ENCODE data around the gene TMEM115. TPM values are rescaled to one million over a fixed set of nuclear protein-coding genes. Genes with fewer than 3 reads are reported as not detected.

TMEM115 gene
- total and polyA plus RNA-seq, 9 of the 15 experiments (the other 6 are each of a cell fraction or from before 2014, with no cell fraction given), result 1.6 to 26.9 (median 14.1) TPM

- TF ChIP-seq RREB1 (CRISPR knock-in tag; IDR thresholded peaks at IDR 0.05), result no peak
- TF ChIP-seq, protein P1, sequence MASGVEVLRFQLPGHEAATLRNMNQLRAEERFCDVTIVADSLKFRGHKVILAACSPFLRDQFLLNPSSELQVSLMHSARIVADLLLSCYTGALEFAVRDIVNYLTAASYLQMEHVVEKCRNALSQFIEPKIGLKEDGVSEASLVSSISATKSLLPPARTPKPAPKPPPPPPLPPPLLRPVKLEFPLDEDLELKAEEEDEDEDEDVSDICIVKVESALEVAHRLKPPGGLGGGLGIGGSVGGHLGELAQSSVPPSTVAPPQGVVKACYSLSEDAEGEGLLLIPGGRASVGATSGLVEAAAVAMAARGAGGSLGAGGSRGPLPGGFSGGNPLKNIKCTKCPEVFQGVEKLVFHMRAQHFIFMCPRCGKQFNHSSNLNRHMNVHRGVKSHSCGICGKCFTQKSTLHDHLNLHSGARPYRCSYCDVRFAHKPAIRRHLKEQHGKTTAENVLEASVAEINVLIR (CRISPR knock-in tag; IDR thresholded peaks at IDR 0.05), result peak; percentile 53
- no peak for TF ChIP-seq ZNF764 (CRISPR knock-in tag; IDR thresholded peaks at IDR 0.05; ENCODE audit: low read depth)
- TF ChIP-seq TFAP4 (CRISPR knock-in tag; IDR thresholded peaks at IDR 0.05; ENCODE audit: borderline replicate concordance), result peak; percentile 84
- TF ChIP-seq CC2D1A (IDR thresholded peaks at IDR 0.05), result no peak
- TF ChIP-seq YY1 (IDR thresholded peaks at IDR 0.05; ENCODE audit: borderline replicate concordance in 1 of 3, control insufficient read depth in 1 of 3, extremely low read depth in 1 of 3, insufficient read depth in 3 of 3, insufficient read length in 1 of 3, insufficient replicate concordance in 2 of 3, low read depth in 1 of 3, low read length in 2 of 3), result peak in 1 of 3 experiments; percentile 71
- TF ChIP-seq ELF2 (CRISPR knock-in tag; IDR thresholded peaks at IDR 0.05), result peak; percentile 71; the same call in 1 of the 2 replicates
- TF ChIP-seq MTA3 (IDR thresholded peaks at IDR 0.05; ENCODE audit: borderline replicate concordance), result peak; percentile 69; the same call in 1 of the 2 replicates
- peak; percentile 93 for TF ChIP-seq ZNF584 (CRISPR knock-in tag; IDR thresholded peaks at IDR 0.05; ENCODE audit: low read depth)
- no peak for TF ChIP-seq NONO (IDR thresholded peaks at IDR 0.05; ENCODE audit: low read depth in 2 of 2, low read length in 1 of 2)
- TF ChIP-seq, protein P2, sequence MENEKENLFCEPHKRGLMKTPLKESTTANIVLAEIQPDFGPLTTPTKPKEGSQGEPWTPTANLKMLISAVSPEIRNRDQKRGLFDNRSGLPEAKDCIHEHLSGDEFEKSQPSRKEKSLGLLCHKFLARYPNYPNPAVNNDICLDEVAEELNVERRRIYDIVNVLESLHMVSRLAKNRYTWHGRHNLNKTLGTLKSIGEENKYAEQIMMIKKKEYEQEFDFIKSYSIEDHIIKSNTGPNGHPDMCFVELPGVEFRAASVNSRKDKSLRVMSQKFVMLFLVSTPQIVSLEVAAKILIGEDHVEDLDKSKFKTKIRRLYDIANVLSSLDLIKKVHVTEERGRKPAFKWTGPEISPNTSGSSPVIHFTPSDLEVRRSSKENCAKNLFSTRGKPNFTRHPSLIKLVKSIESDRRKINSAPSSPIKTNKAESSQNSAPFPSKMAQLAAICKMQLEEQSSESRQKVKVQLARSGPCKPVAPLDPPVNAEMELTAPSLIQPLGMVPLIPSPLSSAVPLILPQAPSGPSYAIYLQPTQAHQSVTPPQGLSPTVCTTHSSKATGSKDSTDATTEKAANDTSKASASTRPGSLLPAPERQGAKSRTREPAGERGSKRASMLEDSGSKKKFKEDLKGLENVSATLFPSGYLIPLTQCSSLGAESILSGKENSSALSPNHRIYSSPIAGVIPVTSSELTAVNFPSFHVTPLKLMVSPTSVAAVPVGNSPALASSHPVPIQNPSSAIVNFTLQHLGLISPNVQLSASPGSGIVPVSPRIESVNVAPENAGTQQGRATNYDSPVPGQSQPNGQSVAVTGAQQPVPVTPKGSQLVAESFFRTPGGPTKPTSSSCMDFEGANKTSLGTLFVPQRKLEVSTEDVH (IDR thresholded peaks at IDR 0.05; ENCODE audit: low read depth, partially characterized antibody), result no peak
- TF ChIP-seq SNIP1 (IDR thresholded peaks at IDR 0.05; ENCODE audit: low read depth), result no peak
Measured at GRCh38 chr3:50358911-50359759, at the start of gene TMEM115 (continued).
